RWPE2 (cell line): ENCODE measurements around the gene RIMKLA.

ENCODE experiments used
- ATAC-seq: fragments of 200-7000 bp; cut with Tn5 transposase; 3 replicates; pipeline ENCODE4 v1.9.1; 2021; ENCODE audit warnings: low read depth
- DNase-seq: peaks from one replicate; pipeline ENCODE4 v3.0.0-alpha.2; 2020; ENCODE audit warnings: low spot score
- H3K27ac ChIP-seq: fragments of 450-650 bp; 2 replicates; pipeline ENCODE4 v1.5.1; 2017; ENCODE audit warnings: mild to moderate bottlenecking; ENCODE audit not compliant: poor library complexity, severe bottlenecking
- H3K27me3 ChIP-seq: fragments of 250-450 bp; sonication (Bioruptor Pico); 2 replicates; pipeline ENCODE4 v1.5.1; 2021; ENCODE audit warnings: mild to moderate bottlenecking, moderate library complexity; ENCODE audit not compliant: insufficient read depth, poor library complexity, severe bottlenecking
- H3K36me3 ChIP-seq: fragments of 250-450 bp; sonication (Bioruptor Pico); 2 replicates; pipeline ENCODE4 v1.5.1; 2020; ENCODE audit warnings: low read depth, mild to moderate bottlenecking, moderate library complexity
- H3K4me1 ChIP-seq: fragments of 250-450 bp; sonication (Bioruptor Pico); 2 replicates; pipeline ENCODE4 v1.5.1; 2021; ENCODE audit warnings: mild to moderate bottlenecking, moderate library complexity; ENCODE audit not compliant: insufficient read depth, poor library complexity, severe bottlenecking
- H3K4me3 ChIP-seq: fragments of 250-450 bp; sonication (Bioruptor Pico); 2 replicates; pipeline ENCODE4 v1.5.1; 2021; ENCODE audit warnings: mild to moderate bottlenecking, moderate library complexity; ENCODE audit not compliant: severe bottlenecking
- H3K9me3 ChIP-seq: fragments of 250-450 bp; sonication (Bioruptor Pico); 2 replicates; pipeline ENCODE4 v1.5.1; 2021; ENCODE audit warnings: mild to moderate bottlenecking, moderate library complexity; ENCODE audit not compliant: severe bottlenecking
- CTCF ChIP-seq: fragments of 450-650 bp; IDR thresholded peaks from one replicate; pipeline ENCODE4 v1.5.1; 2017; ENCODE audit warnings: mild to moderate bottlenecking, moderate library complexity; ENCODE audit not compliant: poor library complexity, severe bottlenecking

Gene RIMKLA

GRCh38 chr1:42456010-42456753 is 75.6 kb downstream of the RIMKLA start, which contains the start of the genes PPCS and ZMYND12:
PPCS (plus strand) TSS chr1:42456543; CDS start chr1:42456566, 23 bp downstream.
ZMYND12 (minus strand) TSS chr1:42456022; CDS start chr1:42455997, 25 bp downstream.
- DNase-seq (peak; percentile 81), ATAC-seq (peak; percentile 92)
- Histone ChIP-seq H3K9me3 (no peaks in the 10 kb centered on the region), H3K4me3 (peak within 1 kb of the TSS; percentile 81), H3K36me3 (peaks cover 30% of the 10 kb centered on the region), H3K27me3 (no peaks in the 10 kb centered on the region), H3K4me1 (peaks cover 6% of the 10 kb centered on the region), H3K27ac (peak within 1 kb of the TSS; percentile 70)
- no peak for TF ChIP-seq CTCF

GRCh38 chr1:42456754-42457089 is 76.1 kb downstream of the RIMKLA start:
- Histone ChIP-seq H3K9me3 (no peaks in the 10 kb centered on the region), H3K36me3 (peaks cover 30% of the 10 kb centered on the region), H3K4me1 (peaks cover 6% of the 10 kb centered on the region), H3K4me3 (peak overlapping the region; percentile 81), H3K27me3 (no peaks in the 10 kb centered on the region), H3K27ac (peak overlapping the region; percentile 70)
- ATAC-seq (peak; percentile 68), DNase-seq (no peak)
- no peak for TF ChIP-seq CTCF

- Histone ChIP-seq H3K36me3 (peaks cover 30% of the 10 kb centered on the region), H3K27me3 (no peaks in the 10 kb centered on the region), H3K9me3 (no peaks in the 10 kb centered on the region), H3K4me1 (peaks cover 11% of the 10 kb centered on the region), H3K27ac (no peak overlapping the region), H3K4me3 (no peak overlapping the region)
- DNase-seq = no peak
- TF ChIP-seq CTCF = no peak
- ATAC-seq = no peak
These were observed 80.6 kb downstream of the RIMKLA start for GRCh38 chr1:42461196-42461595.

GRCh38 chr1:42462828-42463763 is 82.5 kb downstream of the RIMKLA start, which contains the start of gene CCDC30:
CCDC30 (plus strand) TSS chr1:42463286; CDS start chr1:42480552, 17,266 bp downstream.
- ATAC-seq (peak; percentile 100), DNase-seq (peak; percentile 96)
- H3K4me3 ChIP-seq = peak within 1 kb of the TSS; percentile 58
- H3K36me3 ChIP-seq = peaks cover 20% of the 10 kb centered on the region
- no peaks in the 10 kb centered on the region for H3K27me3 ChIP-seq
- no peaks in the 10 kb centered on the region for H3K9me3 ChIP-seq
- H3K27ac ChIP-seq = peak within 1 kb of the TSS; percentile 34
- H3K4me1 ChIP-seq = peaks cover 5% of the 10 kb centered on the region
- TF ChIP-seq CTCF = no peak
